Endodermal cell (in vitro differentiated cells): ENCODE results near the gene JSRP1. TPM values are rescaled to one million over a fixed set of nuclear protein-coding genes. Genes with fewer than 3 reads are reported as not detected.

ENCODE experiments used
- DNase-seq: peaks from one replicate; pipeline ENCODE4 v3.0.0-alpha.2; 2017
- H3K27ac ChIP-seq: 2 replicates; pipeline ENCODE4 v1.5.1; 2013; ENCODE audit warnings: mild to moderate bottlenecking, low read depth, low read length, moderate library complexity
- H3K27me3 ChIP-seq: 2 replicates; pipeline ENCODE4 v1.6.1; 2013; ENCODE audit warnings: mild to moderate bottlenecking, low read length, moderate library complexity; ENCODE audit not compliant: insufficient read depth, control insufficient read depth, poor library complexity, severe bottlenecking
- H3K36me3 ChIP-seq: 2 replicates; pipeline ENCODE4 v1.7.0; 2013; ENCODE audit warnings: mild to moderate bottlenecking, low read length, moderate library complexity; ENCODE audit not compliant: control insufficient read depth, insufficient read depth
- H3K4me1 ChIP-seq: one replicate; pipeline ENCODE4 v1.7.0; 2013; ENCODE audit warnings: low read length; ENCODE audit not compliant: control insufficient read depth, insufficient read depth
- H3K4me3 ChIP-seq: 2 replicates; pipeline ENCODE4 v1.5.1; 2013; ENCODE audit warnings: mild to moderate bottlenecking, low read length, moderate library complexity
- H3K9ac ChIP-seq: 2 replicates; pipeline ENCODE4 v1.6.1; 2013; ENCODE audit warnings: mild to moderate bottlenecking, low read length, moderate library complexity; ENCODE audit not compliant: poor library complexity, severe bottlenecking; ENCODE audit errors: extremely low read depth
- H3K9me3 ChIP-seq: 2 replicates; pipeline ENCODE4 v1.6.1; 2013; ENCODE audit warnings: mild to moderate bottlenecking, low read length, moderate library complexity; ENCODE audit not compliant: control insufficient read depth
- H3K27ac Mint-ChIP-seq: 2 replicates; pipeline ENCODE4 v1.8.0; 2020; ENCODE audit warnings: mixed read lengths
- H3K27me3 Mint-ChIP-seq: 2 replicates; pipeline ENCODE4 v1.8.0; 2021; ENCODE audit warnings: mild to moderate bottlenecking, mixed read lengths; ENCODE audit not compliant: insufficient read depth
- H3K36me3 Mint-ChIP-seq: 2 replicates; pipeline ENCODE4 v1.8.0; 2020; ENCODE audit warnings: low read depth, mixed read lengths
- H3K4me1 Mint-ChIP-seq: 2 replicates; pipeline ENCODE4 v1.8.0; 2020; ENCODE audit warnings: mixed read lengths
- H3K4me3 Mint-ChIP-seq: 2 replicates; pipeline ENCODE4 v1.8.0; 2020; ENCODE audit warnings: mild to moderate bottlenecking, moderate library complexity, mixed read lengths
- H3K9me3 Mint-ChIP-seq: 2 replicates; pipeline ENCODE4 v1.8.0; 2020; ENCODE audit warnings: mild to moderate bottlenecking, mixed read lengths
- WGBS, 2 experiments: methylation state at CpG; one replicate each; pipeline versions ENCODE4 v1.1.5 to v1.1.7; 2013; ENCODE audit warnings: missing lambda C conversion rate in 2 of 2, mixed read lengths in 1 of 2; ENCODE audit not compliant: insufficient coverage in 1 of 2, insufficient read length in 1 of 2; 5-methylcytosine and 5-hydroxymethylcytosine counted together
- total RNA-seq, 2 donors: library from RNA; stranded (reverse); fragmentation: NEBNext Ultra II Directional in 1 of 2; extraction: Animal tissue kit (Norgen Biotek cat#: 25700) in 1 of 2; gene quantifications; 2 replicates in 1 of 2; 3 replicates in 1 of 2; pipeline ENCODE4 v1.2.1, GENCODE V29; 2021
- TF ChIP-seq, protein P1 (sequence below): fragments of 200-600 bp; sonication (generic); conservative IDR thresholded peaks from 2 replicates; pipeline ENCODE4 v1.5.0; 2021; ENCODE audit warnings: antibody characterized with exemption, mild to moderate bottlenecking

The JSRP1 gene
- total RNA-seq, 2 donors from 2014 or later = 0.66 to 0.89 TPM

DNA sequence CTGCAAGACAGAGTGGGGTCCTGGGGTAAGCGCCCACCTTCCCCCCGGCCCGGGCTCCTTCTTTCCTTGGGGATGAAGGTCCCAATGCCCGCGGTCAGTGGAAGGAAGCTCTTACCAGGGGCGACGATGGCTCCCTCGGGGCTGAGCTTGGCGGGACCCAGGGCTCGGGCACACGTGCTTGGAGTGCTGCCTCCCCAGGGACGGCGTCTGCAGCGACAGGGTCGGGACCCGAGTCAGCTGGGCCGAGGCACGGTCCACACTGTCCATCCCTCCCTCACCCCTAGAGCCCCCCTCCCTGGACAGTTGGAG is 3.5 kb downstream of the JSRP1 start:
- Mint-ChIP-seq H3K4me3 (peak overlapping the region; percentile 54), H3K9me3 (no peaks in the 10 kb centered on the region), H3K4me1 (peaks cover 3% of the 10 kb centered on the region), H3K27ac (no peak overlapping the region), H3K27me3 (peaks cover 10% of the 10 kb centered on the region), H3K36me3 (peaks cover 4% of the 10 kb centered on the region)
- no peak overlapping the region for H3K27ac ChIP-seq
- no peak for DNase-seq
- no peak overlapping the region for H3K9ac ChIP-seq
- H3K9me3 ChIP-seq = no peaks in the 10 kb centered on the region
- H3K36me3 ChIP-seq = no peaks in the 10 kb centered on the region
- no peaks in the 10 kb centered on the region for H3K4me1 ChIP-seq
- H3K27me3 ChIP-seq = peaks cover 16% of the 10 kb centered on the region
- peak overlapping the region; percentile 73 for H3K4me3 ChIP-seq
- TF ChIP-seq, protein P1, sequence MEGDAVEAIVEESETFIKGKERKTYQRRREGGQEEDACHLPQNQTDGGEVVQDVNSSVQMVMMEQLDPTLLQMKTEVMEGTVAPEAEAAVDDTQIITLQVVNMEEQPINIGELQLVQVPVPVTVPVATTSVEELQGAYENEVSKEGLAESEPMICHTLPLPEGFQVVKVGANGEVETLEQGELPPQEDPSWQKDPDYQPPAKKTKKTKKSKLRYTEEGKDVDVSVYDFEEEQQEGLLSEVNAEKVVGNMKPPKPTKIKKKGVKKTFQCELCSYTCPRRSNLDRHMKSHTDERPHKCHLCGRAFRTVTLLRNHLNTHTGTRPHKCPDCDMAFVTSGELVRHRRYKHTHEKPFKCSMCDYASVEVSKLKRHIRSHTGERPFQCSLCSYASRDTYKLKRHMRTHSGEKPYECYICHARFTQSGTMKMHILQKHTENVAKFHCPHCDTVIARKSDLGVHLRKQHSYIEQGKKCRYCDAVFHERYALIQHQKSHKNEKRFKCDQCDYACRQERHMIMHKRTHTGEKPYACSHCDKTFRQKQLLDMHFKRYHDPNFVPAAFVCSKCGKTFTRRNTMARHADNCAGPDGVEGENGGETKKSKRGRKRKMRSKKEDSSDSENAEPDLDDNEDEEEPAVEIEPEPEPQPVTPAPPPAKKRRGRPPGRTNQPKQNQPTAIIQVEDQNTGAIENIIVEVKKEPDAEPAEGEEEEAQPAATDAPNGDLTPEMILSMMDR = no peak
- 51 to 61% methylated on average over 6 to 18 of the region's 18 CpGs for WGBS, 2 experiments

DNA sequence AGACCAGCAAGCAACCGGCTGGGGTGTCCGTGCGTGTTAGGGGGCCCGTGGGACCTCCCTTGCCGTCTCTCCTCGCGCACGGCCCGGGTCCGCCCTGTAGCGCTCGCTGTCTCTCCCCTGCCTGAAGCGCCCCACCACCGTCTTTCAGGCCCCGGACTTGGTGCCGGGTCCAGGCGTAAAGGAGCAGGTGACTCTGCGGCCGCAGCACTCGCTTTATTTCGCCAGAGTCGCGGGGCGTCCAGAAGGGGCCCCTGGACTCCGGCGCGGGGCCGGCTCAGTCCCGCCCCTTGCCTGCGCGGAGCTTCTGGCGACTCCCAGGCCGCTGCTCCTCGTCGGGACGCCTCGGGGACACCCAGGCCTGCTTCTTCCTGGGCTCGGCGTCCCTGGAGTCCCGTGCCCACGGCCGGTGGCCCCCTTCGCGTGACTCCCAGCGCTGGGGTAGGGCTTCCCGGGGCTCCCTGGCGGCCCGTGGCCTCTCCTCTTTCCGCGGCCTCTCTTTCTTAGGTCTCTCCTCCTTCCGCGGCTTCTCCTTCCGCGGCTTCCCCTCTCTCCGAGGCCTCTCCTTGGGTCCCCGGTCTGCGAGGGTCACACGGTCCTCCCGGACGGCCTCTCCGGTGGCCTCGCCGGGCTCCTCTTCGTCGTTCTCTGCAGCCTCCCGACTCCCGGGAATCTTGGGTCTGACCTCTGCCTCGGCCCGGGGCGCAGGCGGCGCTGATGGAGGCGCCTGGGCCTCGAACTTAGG is 4.0 kb downstream of the JSRP1 start:
- no peak for DNase-seq
- no peak overlapping the region for H3K4me3 Mint-ChIP-seq

DNA sequence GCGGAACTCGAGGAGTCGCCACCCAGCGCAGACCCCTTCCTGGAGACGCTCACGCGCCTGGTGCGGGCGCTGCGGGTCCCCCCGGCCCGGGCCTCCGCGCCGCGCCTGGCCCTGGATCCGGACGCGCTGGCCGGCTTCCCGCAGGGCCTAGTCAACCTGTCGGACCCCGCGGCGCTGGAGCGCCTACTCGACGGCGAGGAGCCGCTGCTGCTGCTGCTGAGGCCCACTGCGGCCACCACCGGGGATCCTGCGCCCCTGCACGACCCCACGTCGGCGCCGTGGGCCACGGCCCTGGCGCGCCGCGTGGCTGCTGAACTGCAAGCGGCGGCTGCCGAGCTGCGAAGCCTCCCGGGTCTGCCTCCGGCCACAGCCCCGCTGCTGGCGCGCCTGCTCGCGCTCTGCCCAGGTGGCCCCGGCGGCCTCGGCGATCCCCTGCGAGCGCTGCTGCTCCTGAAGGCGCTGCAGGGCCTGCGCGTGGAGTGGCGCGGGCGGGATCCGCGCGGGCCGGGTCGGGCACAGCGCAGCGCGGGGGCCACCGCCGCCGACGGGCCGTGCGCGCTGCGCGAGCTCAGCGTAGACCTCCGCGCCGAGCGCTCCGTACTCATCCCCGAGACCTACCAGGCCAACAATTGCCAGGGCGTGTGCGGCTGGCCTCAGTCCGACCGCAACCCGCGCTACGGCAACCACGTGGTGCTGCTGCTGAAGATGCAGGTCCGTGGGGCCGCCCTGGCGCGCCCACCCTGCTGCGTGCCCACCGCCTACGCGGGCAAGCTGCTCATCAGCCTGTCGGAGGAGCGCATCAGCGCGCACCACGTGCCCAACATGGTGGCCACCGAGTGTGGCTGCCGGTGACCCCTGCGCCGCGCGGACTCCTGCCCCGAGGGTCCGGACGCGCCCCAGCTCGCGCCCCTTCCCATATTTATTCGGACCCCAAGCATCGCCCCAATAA is 4.8 kb downstream of the JSRP1 start:
- TF ChIP-seq, protein P1 = no peak
- Histone ChIP-seq H3K4me1 (no peaks in the 10 kb centered on the region), H3K9ac (no peak overlapping the region), H3K4me3 (no peak overlapping the region), H3K36me3 (peaks cover 6% of the 10 kb centered on the region), H3K27ac (no peak overlapping the region), H3K9me3 (no peaks in the 10 kb centered on the region), H3K27me3 (peaks cover 16% of the 10 kb centered on the region)
- Mint-ChIP-seq H3K27ac (no peak overlapping the region), H3K9me3 (no peaks in the 10 kb centered on the region), H3K4me3 (no peak overlapping the region), H3K27me3 (peaks cover 10% of the 10 kb centered on the region), H3K4me1 (peaks cover 3% of the 10 kb centered on the region), H3K36me3 (peaks cover 4% of the 10 kb centered on the region)
- WGBS, 2 experiments = 83 to 87% methylated on average over 91 to 125 of the region's 125 CpGs
- no peak for DNase-seq

More for the DNA sequence above, 4.0 kb downstream of the JSRP1 start:
- peaks cover 10% of the 10 kb centered on the region for H3K27me3 Mint-ChIP-seq
- no peaks in the 10 kb centered on the region for H3K9me3 ChIP-seq
- no peak overlapping the region for H3K9ac ChIP-seq
- 74 to 81% methylated on average over 54 to 74 of the region's 74 CpGs for WGBS, 2 experiments
- peaks cover 3% of the 10 kb centered on the region for H3K4me1 Mint-ChIP-seq
- H3K4me1 ChIP-seq = no peaks in the 10 kb centered on the region
- no peaks in the 10 kb centered on the region for H3K9me3 Mint-ChIP-seq
- no peak overlapping the region for H3K4me3 ChIP-seq
- H3K27ac ChIP-seq = no peak overlapping the region
- TF ChIP-seq, protein P1 = no peak
- peaks cover 4% of the 10 kb centered on the region for H3K36me3 Mint-ChIP-seq
- peaks cover 16% of the 10 kb centered on the region for H3K27me3 ChIP-seq
- H3K27ac Mint-ChIP-seq = no peak overlapping the region
- H3K36me3 ChIP-seq = peaks cover 1% of the 10 kb centered on the region
